Left ventricle myocardium superior (tissue), 1 donor: Measurements from ENCODE around the gene L3HYPDH. TPM values are rescaled to one million over a fixed set of nuclear protein-coding genes. Genes with fewer than 3 reads are reported as not detected.
"Not testable (repeated sequence)": the region's sequence is repeated elsewhere in the genome, so short reads cannot be mapped to it uniquely, and the experiment has no call there.

Experiments
- ATAC-seq: fragments of 200-7000 bp; cut with Tn5 transposase; one replicate; pipeline ENCODE4 v1.9.1; 2020; ENCODE audit warnings: mild to moderate bottlenecking, moderate library complexity
- DNase-seq: peaks from one replicate; pipeline ENCODE4 v3.0.0-alpha.2; 2020
- intact Hi-C: fragments of 100-400 bp; cut with micrococcal nuclease; formaldehyde crosslinking; loops from one replicate; pipeline ENCODE4 v1.11.0; 2022
- total RNA-seq: library from RNA; stranded (reverse); fragmentation: NEBNext Ultra II Directional; extraction: Animal tissue kit (Norgen Biotek cat#: 25700); gene quantifications from one replicate; pipeline ENCODE4 v1.2.1, GENCODE V29; 2021
- donor health status: DM: no; HTN: yes; CAD: no; lungs with severe emphysema.

Gene L3HYPDH
- total RNA-seq, 1 donor from 2014 or later: 11.3 TPM

DNA sequence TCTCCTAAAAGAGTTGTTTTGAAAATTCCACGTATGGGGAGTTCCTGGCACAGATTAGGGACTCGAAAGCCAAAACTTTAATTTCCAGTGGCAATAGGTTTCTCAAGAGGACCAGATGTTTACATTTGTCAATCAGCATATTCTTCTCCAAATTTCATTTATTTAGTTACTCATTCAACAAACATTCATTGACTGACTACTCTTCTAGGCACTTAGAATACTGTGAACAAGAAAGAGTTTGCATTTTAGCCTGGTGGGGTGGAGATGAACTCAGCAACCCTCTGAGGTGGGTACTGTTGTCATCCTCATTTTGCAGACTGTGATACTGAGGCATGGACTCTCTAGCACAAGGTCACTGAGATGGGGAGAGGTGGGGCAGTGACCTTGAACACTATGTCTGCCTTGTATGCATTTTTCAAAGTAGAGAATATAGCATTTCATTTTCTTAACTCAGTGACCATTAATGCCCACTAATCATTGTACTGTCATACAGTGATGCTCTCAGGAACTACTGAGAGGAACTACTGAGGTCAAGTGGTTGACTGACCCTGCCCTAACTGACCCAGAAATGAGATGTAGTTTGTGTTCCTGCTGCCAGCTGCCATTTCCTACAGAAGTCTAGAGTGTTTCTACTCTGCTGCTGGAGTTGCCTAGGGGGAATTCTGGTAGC, 2.2 kb downstream of the L3HYPDH start:
- intact Hi-C loops: no loop called here
- DNase-seq: no peak
- no peak for ATAC-seq

DNA sequence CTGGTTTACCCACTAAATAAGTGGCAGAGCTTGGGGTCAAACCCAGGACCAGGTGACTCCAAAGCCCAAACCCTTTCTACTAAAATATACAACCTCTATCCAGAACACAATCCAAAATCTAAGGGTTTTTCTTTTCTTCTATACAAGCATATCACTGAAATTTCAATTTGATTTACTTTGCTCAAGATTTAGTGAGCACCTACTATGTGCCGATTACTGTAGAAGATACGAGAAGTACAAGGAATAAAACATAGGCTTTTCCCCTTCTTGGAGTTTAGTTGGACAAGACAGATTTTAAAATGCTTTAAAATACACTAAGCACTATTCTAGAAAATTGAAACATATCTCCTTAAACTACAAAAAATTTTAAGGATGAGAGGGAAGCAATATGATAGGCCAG, 2.8 kb downstream of the L3HYPDH start:
- intact Hi-C loops: no loop called here
- no peak for ATAC-seq
- DNase-seq: no peak

DNA sequence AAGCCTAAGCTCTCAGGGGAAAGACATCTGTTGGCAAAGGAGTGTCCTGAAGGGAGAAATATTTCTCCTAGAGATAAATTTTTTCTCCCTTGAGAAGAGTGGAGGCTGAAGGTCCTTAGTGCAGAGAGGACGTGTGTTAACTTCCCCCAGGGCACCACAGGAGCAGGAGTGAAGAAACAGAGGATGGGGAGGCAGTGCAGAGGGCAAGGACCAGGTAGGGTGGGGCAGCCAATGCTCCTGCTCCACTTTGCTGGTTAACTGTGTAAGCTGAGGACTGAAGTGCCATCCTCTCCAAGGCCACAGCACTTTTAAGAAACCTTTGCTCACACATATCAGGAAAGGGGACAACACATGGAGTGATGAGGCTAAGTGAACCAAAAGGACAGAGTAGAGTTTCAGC, 4.0 kb downstream of the L3HYPDH start:
- no peak for DNase-seq
- intact Hi-C loops: no loop called here
- no peak for ATAC-seq

DNA sequence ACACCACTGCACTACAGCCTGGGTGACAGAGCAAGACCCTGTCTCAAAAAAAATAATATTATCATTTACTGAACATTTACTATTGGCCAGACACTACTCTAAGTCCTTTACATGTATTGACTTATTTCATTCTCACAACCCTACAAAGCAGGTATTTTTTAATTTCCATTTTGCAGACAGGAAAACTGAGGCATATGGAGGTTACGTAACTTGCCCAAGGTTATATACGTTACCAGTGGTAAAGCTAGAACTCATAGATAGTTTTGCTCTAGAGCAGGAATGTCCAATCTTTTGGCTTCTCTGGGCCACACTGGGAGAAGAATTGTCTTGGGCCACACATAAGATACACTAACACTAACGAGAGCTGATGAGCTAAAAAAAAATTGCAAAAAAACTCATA, 5.7 kb downstream of the L3HYPDH start:
- intact Hi-C loops: no loop called here
- ATAC-seq (no peak), DNase-seq (no peak)

DNA sequence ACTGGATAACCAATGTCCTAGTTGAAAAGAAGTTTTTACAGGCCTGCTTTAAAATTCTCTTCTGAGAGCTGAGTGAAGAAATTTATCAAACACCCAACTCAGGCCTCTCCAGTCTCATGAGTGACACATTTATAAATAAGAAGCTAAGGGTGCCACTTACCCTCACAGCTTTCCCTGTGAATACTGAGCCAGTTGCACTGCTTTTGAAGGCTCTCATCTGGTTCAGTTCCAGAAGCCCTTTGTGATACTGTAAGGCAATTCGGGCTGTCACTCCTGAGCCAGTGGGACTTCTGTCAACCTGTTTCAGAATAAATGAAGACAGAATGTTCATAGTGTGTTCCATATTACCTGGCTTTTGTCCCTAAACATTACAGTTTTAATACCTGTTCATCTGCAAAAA, 8.5 kb downstream of the L3HYPDH start:
- intact Hi-C loops: no loop called here
- peak; percentile 89 for ATAC-seq
- no peak for DNase-seq

DNA sequence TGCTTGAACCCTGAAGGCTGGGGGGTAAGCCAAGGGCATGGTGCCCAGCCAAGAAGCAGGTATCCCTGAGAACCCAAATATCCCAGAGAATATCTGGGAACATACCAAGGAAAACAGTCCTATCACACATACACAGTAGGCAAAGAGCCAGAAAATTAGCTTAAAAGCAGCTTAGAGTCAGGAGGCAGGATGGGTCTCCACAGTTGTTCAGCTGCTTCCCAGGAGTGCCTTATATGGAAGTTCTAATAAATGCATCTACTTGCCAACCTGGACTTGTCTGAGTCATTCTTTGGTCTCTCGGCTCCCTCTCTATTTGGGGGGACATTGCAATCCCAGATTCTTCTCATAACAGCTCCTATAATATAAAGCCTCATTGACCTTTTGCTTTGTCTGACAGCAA, 10.0 kb downstream of the L3HYPDH start:
- ATAC-seq: no peak

DNA sequence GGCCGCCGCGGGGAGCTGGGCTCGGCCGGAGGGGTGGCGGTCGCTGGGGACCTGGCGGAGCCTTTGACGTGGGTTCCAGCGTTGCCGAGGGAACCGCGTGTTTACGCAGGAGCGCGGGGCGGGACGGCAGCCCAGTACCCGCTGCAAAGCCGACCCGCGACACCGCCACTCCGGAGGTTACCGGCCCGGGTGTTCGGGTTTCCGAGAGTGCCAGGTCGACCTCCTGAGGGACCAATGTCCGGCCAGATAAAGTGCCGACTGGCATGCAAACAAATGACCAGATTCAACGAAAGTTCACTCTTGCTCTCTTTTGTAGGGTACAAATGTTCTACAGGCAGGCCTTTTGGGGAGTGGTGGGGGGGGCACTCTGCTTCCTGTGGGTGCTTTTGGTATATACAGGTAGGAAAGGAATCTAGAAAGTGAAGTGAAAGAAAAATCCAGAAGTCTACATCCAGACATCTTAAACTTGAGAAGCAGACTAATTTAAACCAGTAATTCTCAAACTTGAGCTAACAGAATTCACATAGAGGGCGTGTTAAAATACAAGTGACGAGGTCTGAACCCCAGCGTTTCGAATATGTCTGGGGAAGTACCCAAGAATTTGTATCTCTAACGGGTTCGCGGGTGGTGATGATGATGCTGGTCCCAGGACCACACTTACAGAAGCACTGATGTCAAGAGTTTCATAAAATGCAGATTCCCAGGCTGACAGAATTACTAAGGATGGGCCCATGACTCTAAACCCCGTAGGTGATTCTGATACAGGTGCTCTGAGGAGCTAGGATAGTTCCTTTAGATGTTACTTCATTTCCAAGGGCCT, 18.7 kb downstream of the L3HYPDH start, which contains the start of gene GPR135:
GPR135 (minus strand) TSS at position 65 of the 820 bp plus-strand sequence. CDS start 154 bp downstream, outside the sequence.
- DNase-seq (no peak), ATAC-seq (peak; percentile 71)
- intact Hi-C loops: no loop called here

More for the DNA sequence above, 10.0 kb downstream of the L3HYPDH start:
- intact Hi-C loops: no loop called here
- no peak for DNase-seq

DNA sequence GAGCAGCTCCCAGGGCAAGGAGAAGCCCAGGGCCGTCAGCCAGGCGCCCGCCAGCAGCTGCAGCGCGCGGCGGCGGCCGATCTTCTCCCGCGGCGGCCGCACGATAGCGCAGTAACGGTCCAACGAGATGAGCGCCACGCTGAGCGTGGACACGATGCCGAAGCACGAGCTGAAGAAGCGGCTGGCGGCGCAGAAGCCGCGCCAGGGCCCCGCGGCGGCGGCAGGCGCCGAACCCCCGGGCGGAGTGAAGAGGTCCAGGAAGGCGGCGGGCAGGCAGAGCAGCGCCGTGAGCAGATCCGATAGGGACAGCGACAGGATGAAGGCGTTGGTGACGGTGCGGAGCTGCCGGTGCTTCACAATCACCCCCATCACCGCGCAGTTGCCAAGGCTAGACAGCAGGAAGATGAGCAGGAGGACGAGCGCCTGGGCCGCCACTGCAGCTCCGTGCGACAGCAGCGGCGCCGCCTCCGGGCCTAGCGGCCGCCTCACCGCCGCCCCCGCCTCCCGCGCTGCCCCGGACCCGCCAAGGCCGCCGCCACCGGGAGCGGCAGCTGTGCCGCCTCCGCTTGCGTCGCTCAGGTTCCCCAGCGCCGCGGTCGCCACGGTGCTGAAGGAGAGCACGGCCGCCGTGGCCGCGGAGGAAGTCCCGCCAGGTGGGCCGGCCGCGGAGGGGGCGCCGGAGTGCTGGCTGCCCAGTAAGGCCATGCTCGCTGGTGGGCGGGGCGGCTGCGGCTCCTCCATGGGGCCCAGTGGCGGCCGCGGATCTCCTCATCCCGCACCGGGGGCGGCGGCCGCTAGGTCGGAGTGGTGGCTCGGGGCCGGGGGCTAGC, 19.5 kb downstream of the L3HYPDH start:
- ATAC-seq (peak; percentile 95), DNase-seq (peak; percentile 85)
- intact Hi-C loops: no loop called here

DNA sequence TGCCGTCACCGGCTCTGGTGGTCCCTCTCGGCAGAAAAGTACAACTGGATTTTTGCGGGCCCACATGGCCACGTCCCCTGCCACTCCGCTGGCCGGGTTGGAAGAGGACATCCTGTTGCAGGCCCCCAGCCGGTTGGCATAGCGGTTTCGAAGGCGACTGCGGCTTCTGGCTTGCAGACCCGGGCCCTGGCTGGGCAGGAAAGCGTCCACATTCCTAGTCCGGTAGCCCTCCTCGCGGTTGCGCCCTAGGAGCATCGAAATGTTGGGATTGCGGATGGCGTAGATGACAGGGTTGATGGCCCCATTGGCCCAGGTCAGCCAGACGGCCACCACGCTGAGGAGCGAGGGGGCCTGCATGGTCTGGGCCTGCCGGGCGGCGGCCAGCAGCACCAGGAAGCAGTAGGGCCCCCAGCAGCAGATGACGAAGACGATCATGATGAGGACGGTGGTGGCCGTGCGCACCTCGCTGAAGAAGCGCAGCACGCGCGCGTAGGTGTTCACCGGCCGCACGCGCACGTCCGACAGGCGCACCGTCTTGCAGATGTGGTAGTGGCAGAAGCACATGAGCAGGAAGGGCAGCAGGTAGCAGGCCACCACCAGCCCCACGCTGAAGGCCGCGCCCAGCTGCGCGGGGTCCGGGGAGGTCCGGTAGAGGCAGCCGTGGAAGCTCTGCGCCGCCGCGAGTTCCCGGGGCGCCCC, 20.3 kb downstream of the L3HYPDH start:
- no peak for ATAC-seq
- no peak for DNase-seq
- intact Hi-C loops: no loop called here

DNA sequence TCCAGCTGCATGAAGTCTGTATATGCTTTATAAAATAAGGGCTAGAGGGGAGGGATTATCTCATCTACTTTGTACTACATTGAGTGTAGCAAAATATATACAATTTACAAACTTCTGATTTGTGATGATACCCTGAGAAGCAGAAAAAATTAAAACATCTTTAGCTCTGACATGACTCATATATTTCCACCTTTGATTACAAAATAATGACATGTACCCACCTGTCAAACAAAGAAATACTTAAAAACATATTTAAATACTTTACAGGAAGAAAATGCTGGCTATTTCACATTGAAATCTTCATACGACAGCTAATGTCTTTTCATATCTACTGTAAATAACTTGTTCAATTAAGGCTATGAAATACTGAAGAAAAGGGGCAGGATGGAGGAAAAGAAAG, 22.3 kb downstream of the L3HYPDH start:
- intact Hi-C loops: no loop called here
- ATAC-seq: no peak

DNA sequence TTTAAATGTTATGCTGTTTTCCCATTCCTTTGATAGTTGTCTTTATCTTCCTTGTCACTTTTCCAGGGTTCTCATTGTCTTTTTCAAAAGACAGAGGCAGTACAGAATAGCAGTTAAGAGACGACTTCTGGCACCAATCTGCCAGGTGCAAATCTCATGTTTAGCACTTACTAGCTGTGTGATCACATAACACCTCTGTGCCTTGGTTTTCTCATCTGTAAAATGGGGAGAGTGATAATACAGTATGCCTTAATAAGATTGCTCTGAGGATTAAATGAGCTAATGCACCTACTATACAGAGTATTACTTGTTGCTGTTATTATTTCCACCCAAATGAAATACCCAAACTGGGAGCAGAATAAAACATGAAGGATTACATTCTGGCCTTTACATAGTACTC, 23.8 kb downstream of the L3HYPDH start:
- intact Hi-C loops: no loop called here
- DNase-seq (no peak), ATAC-seq (no peak)

More for the DNA sequence above, 22.3 kb downstream of the L3HYPDH start:
- no peak for DNase-seq

DNA sequence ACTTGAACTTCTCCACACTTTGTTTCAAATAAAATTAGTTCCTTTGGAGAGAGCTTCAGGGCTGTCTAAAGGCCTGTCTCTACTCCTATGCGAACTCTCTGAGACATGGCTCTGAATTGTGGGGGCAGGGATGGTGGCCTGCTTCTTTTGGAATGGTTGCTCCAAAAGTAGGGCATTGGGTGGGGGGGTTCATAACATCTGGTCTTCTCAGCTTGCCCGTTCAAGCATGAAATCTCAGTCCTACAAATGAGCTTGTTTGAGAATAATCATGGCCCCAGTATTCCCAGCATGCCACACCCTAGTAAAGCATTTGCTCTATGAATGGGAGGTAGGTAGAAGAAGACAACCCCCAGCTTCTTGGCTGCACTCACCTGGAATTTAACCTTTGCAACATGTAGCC, 25.7 kb downstream of the L3HYPDH start:
- intact Hi-C loops: no loop called here
- DNase-seq: no peak
- no peak for ATAC-seq

DNA sequence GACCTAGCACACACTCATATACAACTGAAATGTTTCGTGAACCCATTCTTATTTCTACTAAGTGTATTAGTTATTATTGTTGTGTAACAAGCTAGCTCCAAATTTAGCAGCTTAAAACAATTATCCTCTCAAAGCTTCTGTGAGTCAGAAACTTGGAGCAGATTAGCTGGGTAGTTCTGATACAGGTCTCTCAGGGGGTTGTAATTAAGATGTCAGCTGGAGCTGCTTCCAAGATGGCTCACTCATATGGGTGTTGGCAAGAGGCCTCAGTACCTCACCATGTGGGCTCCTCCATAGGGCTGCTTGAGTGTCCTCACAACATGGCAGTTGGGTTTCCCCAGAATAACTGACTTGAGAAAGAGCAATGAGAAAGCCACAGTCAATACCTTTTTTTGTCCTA, 28.8 kb downstream of the L3HYPDH start:
- intact Hi-C loops: no loop called here
- DNase-seq: no peak
- ATAC-seq: no peak

DNA sequence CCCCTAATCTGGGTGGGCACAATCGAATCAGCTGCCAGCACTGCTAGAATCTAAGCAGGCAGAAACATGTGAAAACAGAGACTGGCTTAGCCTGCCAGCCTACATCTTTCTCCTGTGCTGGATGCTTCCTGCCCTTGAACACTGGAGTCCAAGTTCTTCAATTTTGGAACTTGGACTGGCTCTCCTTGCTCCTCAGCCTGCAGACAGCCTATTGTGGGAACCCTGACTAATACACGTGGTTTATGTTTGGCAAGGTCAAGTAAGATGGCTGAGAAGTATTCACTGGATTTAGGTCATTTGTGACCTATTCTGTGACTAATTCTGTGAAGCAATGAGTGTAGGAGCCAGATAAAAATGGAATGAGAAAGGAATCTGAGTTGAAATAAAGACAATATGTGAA, 30.1 kb downstream of the L3HYPDH start:
- ATAC-seq (peak; percentile 93), DNase-seq (no peak)
- intact Hi-C loops: no loop called here

DNA sequence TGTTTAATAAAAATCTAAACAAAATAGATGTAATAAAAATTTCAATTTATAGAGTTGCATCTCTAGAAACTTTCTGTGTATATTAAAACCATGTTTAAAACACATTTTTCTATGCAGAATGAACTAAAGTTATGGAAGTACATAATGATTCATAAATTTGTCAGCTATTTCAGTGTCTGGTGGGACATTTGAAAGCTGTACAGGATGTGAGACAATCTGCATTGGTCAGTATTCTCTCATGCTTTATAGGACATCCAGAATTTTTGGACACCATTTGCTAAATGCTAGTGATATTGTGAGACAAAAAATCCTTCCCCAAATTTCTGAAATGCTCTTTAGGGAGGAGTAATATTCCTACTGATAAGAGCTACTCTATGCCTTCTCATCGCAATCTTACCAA, 32.4 kb downstream of the L3HYPDH start:
- ATAC-seq (no peak), DNase-seq (no peak)
- intact Hi-C loops: no loop called here

DNA sequence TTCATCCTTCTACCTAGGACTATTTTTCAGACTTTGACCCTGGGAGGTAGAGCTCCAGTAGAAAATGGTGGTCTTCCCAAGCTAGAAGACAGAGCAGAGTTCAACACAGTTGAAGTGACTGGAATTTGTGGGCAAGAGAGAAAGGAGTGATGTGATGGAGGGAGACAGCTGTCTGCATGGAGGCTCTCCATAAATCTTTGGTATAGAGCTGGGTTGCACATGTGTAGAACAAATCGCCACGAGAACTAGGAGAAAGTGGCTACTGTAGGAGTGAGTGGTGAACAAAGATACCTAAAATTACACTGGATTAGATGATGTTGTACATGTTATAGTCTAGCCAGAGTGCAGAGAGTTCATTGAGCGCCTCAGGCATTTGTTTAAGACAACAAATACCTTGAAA, 33.5 kb downstream of the L3HYPDH start:
- ATAC-seq (no peak), DNase-seq (no peak)
- intact Hi-C loops: no loop called here

DNA sequence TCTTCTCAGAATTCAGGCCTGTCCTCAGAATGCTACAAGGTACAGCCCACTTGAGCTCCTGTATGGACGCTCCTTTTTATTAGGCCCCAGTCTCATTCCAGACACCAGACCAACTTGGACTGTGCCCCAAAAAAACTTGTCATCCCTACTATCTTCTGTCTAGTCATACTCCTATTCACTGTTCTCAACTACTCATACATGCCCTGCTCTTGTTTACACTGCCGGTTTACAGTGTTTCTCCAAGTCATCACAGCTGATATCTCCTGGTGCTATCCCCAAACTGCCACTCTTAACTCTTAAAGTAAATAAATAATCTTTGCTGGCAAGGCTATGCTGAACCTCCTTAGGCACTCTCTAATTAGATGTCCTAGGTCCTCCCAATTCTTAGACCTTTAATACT, 35.5 kb downstream of the L3HYPDH start:
- DNase-seq, ATAC-seq, intact Hi-C loops: not testable (repeated sequence)

DNA sequence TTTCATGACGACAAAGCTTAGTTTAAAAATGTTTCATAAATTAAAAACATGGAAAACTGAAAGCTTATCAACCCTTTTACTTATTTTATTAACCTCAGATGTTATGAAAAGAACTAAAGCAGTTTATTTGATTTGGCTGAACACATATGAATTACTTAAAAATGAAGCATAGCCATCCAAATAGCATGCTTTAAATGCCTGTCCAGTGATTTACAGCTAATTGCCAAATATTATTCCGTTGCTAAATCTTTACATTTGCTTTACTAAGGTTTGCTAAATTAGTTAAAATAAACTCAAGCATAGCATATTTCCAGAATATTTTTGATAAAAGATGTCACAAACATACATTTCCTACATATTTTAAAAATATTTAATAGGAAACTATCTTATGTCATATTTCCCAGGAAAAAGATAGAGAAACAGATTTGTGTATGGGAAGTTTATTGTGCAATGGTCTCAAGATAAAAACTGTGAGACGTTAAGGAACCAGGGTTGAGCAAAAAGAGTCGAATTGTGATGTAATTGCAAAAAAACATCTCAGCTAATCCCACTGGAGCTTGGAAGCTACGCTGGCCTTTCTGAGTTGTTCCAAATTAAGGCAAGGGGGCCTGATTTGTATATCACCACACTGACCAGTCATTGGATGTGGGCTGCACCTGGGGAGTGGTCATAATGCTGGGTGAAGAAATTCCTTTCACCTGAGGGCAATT, 44.8 kb downstream of the L3HYPDH start:
- intact Hi-C loops: no loop called here
- peak; percentile 78 for ATAC-seq
- DNase-seq: no peak

DNA sequence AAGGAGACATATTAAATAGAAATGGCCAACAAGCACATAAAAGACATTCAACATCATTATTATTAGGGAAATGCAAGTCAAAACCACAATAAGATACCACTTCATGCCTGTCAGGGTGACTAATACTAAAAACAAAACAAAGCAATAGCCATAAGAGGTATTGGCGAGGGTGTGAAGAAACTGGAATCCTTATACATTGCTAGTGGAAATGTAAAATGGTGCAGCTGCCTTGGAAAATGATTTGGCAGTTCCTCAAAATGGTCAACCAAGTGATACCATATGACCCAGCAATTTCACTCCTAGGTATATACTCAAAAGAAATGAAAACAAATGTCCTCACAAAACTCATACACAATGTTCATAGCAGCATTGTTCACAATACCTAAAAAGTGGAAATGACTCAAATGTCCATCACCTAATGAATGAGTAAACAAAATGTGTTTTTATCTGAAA, 46.0 kb downstream of the L3HYPDH start:
- DNase-seq (no peak), ATAC-seq (no peak)
- intact Hi-C loops: no loop called here
